DND-41 (cell line): Measurements from ENCODE around the gene MAP3K14.

ENCODE experiments used
- ATAC-seq: fragments of 200-7000 bp; cut with Tn5 transposase; 3 replicates; pipeline ENCODE4 v1.9.1; 2021; ENCODE audit warnings: low read depth; ENCODE audit not compliant: insufficient read depth
- DNase-seq: peaks from one replicate; pipeline ENCODE4 v3.0.0-alpha.2; 2020
- H2AFZ ChIP-seq: 2 replicates; pipeline ENCODE4 v1.6.0; 2012; ENCODE audit warnings: low read depth, low read length
- H3K27ac ChIP-seq: 2 replicates; pipeline ENCODE4 v1.5.1; 2012; ENCODE audit warnings: low read length, inconsistent platforms
- H3K27me3 ChIP-seq: fragments of 200-600 bp; sonication (generic); 2 replicates; pipeline ENCODE4 v1.6.0; 2012; ENCODE audit warnings: low read length, mild to moderate bottlenecking, inconsistent platforms; ENCODE audit not compliant: insufficient read depth, poor library complexity
- H3K36me3 ChIP-seq: 2 replicates; pipeline ENCODE4 v1.5.1; 2012; ENCODE audit warnings: low read length, inconsistent platforms; ENCODE audit not compliant: insufficient read depth
- H3K4me1 ChIP-seq: 2 replicates; pipeline ENCODE4 v1.5.1; 2012; ENCODE audit warnings: mild to moderate bottlenecking, low read length; ENCODE audit not compliant: insufficient read depth
- H3K4me2 ChIP-seq: 2 replicates; pipeline ENCODE4 v1.6.0; 2012; ENCODE audit warnings: mild to moderate bottlenecking, moderate library complexity, low read length, inconsistent platforms; ENCODE audit not compliant: insufficient read depth
- H3K4me3 ChIP-seq, 2 experiments: fragments of 200-600 bp in 1 of 2; shearing (Covaris generic) in 1 of 2; 2 replicates each; pipeline ENCODE4 v1.5.1; 2012 to 2016; ENCODE audit warnings: inconsistent platforms in 2 of 2, low read length in 2 of 2, mild to moderate bottlenecking in 2 of 2, low read depth in 1 of 2, moderate library complexity in 1 of 2
- H3K79me2 ChIP-seq: 2 replicates; pipeline ENCODE4 v1.6.0; 2012; ENCODE audit warnings: low read length, inconsistent platforms; ENCODE audit not compliant: insufficient read depth
- H3K9ac ChIP-seq: 2 replicates; pipeline ENCODE4 v1.6.0; 2012; ENCODE audit warnings: low read depth, mild to moderate bottlenecking, inconsistent platforms, low read length, moderate library complexity
- H3K9me3 ChIP-seq: 2 replicates; pipeline ENCODE4 v1.5.1; 2012; ENCODE audit warnings: low read length, moderate library complexity, mild to moderate bottlenecking, inconsistent platforms; ENCODE audit not compliant: insufficient read depth, severe bottlenecking
- H4K20me1 ChIP-seq: 2 replicates; pipeline ENCODE4 v1.6.0; 2012; ENCODE audit warnings: low read length; ENCODE audit not compliant: insufficient read depth
- CTCF ChIP-seq: IDR thresholded peaks from 2 replicates; pipeline ENCODE4 v1.5.1; 2012; ENCODE audit warnings: borderline replicate concordance, low read length, moderate library complexity, mild to moderate bottlenecking; ENCODE audit not compliant: poor library complexity, severe bottlenecking; ENCODE audit errors: extremely low read depth
- EZH2 ChIP-seq: IDR thresholded peaks from 3 replicates; pipeline ENCODE4 v1.6.1; 2012; ENCODE audit warnings: borderline replicate concordance, low read depth, mild to moderate bottlenecking, moderate library complexity, low read length, inconsistent platforms; ENCODE audit not compliant: severe bottlenecking

Gene MAP3K14

DNA sequence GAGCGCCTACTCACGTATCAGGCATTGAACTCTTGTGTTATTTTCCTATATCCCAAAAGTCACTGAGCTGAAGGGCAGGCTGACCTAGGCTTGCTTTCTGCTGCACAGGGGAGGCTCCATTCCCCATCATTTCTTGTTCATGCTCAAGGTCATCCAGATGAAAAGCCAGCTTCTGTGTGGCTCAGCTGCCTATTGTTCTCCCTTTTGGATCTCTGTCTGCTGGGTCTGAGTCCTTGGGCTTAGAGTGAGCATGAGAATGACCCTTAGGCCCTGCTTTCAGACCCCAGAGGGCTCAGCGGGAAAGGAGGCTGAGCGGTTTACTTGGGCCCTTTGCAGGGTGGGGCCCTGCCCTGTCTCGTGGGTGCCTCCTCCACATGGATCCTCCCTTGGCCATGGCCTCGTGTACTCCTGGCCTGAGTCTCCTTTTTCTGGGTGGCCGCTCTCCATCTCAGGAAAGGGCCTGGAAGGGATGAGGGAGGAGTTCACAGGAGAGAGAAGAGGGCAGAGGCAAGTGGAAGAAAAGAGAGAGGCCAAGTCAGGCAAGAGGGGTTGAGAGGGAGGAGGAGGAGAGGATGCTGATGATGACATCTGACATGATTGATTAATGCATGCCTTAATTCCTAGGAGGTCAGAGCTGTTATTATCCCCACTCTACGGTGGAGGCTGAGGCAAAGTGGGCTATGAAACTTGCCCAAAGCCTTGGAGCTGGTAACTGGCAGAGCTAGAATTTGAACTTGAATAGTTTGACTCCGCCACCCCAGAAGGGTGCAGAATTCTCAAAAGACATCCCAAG lies 19.8 kb upstream of the MAP3K14 start:
- Histone ChIP-seq H4K20me1 (no peaks in the 10 kb centered on the region), H3K36me3 (no peaks in the 10 kb centered on the region), H3K4me3 (no peak overlapping the region), H3K79me2 (no peaks in the 10 kb centered on the region), H3K9ac (no peak overlapping the region), H3K9me3 (no peaks in the 10 kb centered on the region), H3K4me1 (no peaks in the 10 kb centered on the region), H3K4me2 (no peak overlapping the region), H3K27ac (no peak overlapping the region), H2AFZ (no peak overlapping the region), H3K27me3 (peaks cover 4% of the 10 kb centered on the region)
- TF ChIP-seq EZH2, result no peak
- no peak for TF ChIP-seq CTCF
- ATAC-seq (no peak), DNase-seq (no peak)

DNA sequence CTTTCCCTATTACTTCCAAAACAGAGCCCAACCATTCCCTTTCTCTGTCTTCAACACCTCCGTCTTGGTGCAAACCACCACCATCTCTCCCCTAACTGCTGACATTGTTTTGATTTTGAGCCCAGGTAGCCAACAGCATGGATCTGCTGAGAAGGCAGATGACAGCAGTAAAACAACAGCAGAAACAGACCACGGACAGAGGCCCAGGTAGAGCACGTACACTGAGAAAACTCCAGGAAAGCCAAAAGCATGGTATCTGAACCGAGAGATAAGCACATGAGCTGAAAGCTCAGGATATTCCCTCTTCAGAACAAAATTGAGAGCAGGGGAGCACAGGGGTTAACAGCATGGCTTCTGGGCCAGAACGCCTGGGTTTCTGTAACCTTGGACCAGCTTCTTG lies 18.9 kb upstream of the MAP3K14 start:
- no peak for DNase-seq
- no peaks in the 10 kb centered on the region for H3K4me1 ChIP-seq

GRCh38 chr17:45334701-45335677 lies 18.2 kb upstream of the MAP3K14 start:
- H3K9me3 ChIP-seq, result no peaks in the 10 kb centered on the region
- no peaks in the 10 kb centered on the region for H4K20me1 ChIP-seq
- H3K36me3 ChIP-seq, result no peaks in the 10 kb centered on the region
- H3K9ac ChIP-seq, result no peak overlapping the region
- H3K4me3 ChIP-seq, result no peak overlapping the region
- TF ChIP-seq EZH2, result no peak
- TF ChIP-seq CTCF, result no peak
- ATAC-seq (no peak), DNase-seq (no peak)
- H3K27me3 ChIP-seq, result peaks cover 2% of the 10 kb centered on the region
- no peaks in the 10 kb centered on the region for H3K4me1 ChIP-seq
- H3K27ac ChIP-seq, result no peak overlapping the region
- H3K4me2 ChIP-seq, result no peak overlapping the region
- H3K79me2 ChIP-seq, result no peaks in the 10 kb centered on the region
- H2AFZ ChIP-seq, result no peak overlapping the region

More for the DNA sequence above, 18.9 kb upstream of the MAP3K14 start:
- Histone ChIP-seq H4K20me1 (no peaks in the 10 kb centered on the region), H3K27me3 (peaks cover 4% of the 10 kb centered on the region), H3K9me3 (no peaks in the 10 kb centered on the region), H3K27ac (no peak overlapping the region), H3K36me3 (no peaks in the 10 kb centered on the region), H3K4me3 (no peak overlapping the region), H3K79me2 (no peaks in the 10 kb centered on the region), H3K4me2 (no peak overlapping the region), H2AFZ (no peak overlapping the region), H3K9ac (no peak overlapping the region)
- ATAC-seq, result no peak
- TF ChIP-seq CTCF, result no peak
- no peak for TF ChIP-seq EZH2
